ENCODE results near the gene NAA60. TPM values are rescaled to one million over a fixed set of nuclear protein-coding genes. Genes with fewer than 3 reads are reported as not detected.

NAA60 gene
- total RNA-seq, 2 donors from 2014 or later, result 28.3 to 36.3 TPM

GRCh38 chr16:3511286-3512180 lies 68.1 kb downstream of the NAA60 start:
- H3K4me3 ChIP-seq, result no peak overlapping the region
- DNase-seq, result no peak
- no peaks in the 10 kb centered on the region for H3K4me1 ChIP-seq
- ATAC-seq, result no peak
- no peak for TF ChIP-seq POLR2A (IDR thresholded peaks at IDR 0.05)
- TF ChIP-seq CTCF (IDR thresholded peaks at IDR 0.05), result no peak
- H3K9me3 ChIP-seq, result no peaks in the 10 kb centered on the region
- H3K27ac ChIP-seq, result no peak overlapping the region
- WGBS, 2 donors, result 92 to 94% methylated on average over 23 of the region's 23 CpGs
- H3K27me3 ChIP-seq, result no peaks in the 10 kb centered on the region
- intact Hi-C loops (cut with DNase I), result no loop called here
- H3K36me3 ChIP-seq (replicated peaks in 1 of 2; ENCODE audit: insufficient read depth in 1 of 2, low read depth in 2 of 2), result peaks cover 0 to 30% of the 10 kb centered on the region in 2 donors

- Histone ChIP-seq H3K4me1 (peaks cover 19% of the 10 kb centered on the region), H3K4me3 (no peak overlapping the region), H3K36me3 (replicated peaks in 1 of 2; ENCODE audit: insufficient read depth in 1 of 2, low read depth in 2 of 2) (peaks cover 0 to 22% of the 10 kb centered on the region in 2 donors), H3K27ac (no peak overlapping the region), H3K9me3 (no peaks in the 10 kb centered on the region), H3K27me3 (no peaks in the 10 kb centered on the region)
- no peak for DNase-seq
- ATAC-seq, result no peak
- 68 to 78% methylated on average over 7 of the region's 7 CpGs for WGBS, 2 donors
- intact Hi-C loops (cut with DNase I), result no loop called here
- TF ChIP-seq CTCF (IDR thresholded peaks at IDR 0.05), result no peak
- no peak for TF ChIP-seq POLR2A (IDR thresholded peaks at IDR 0.05)
Observed at GRCh38 chr16:3513892-3514583, 70.6 kb downstream of the NAA60 start.

GRCh38 chr16:3514621-3515020 lies 71.1 kb downstream of the NAA60 start:
- DNase-seq, result no peak
- TF ChIP-seq POLR2A (IDR thresholded peaks at IDR 0.05) (no peak), CTCF (IDR thresholded peaks at IDR 0.05) (no peak)
- Histone ChIP-seq H3K4me3 (no peak overlapping the region), H3K27me3 (no peaks in the 10 kb centered on the region), H3K27ac (no peak overlapping the region), H3K4me1 (peaks cover 24% of the 10 kb centered on the region), H3K9me3 (no peaks in the 10 kb centered on the region), H3K36me3 (replicated peaks in 1 of 2; ENCODE audit: insufficient read depth in 1 of 2, low read depth in 2 of 2) (peaks cover 0 to 18% of the 10 kb centered on the region in 2 donors)
- ATAC-seq, result no peak
- 85 to 90% methylated on average over 4 of the region's 4 CpGs for WGBS, 2 donors
- intact Hi-C loops (cut with DNase I), result no loop called here

GRCh38 chr16:3515897-3516296 lies 72.4 kb downstream of the NAA60 start:
- intact Hi-C loops (cut with DNase I), result no loop called here

More at GRCh38 chr16:3515897-3516296, 72.4 kb downstream of the NAA60 start:
- Histone ChIP-seq H3K27me3 (no peaks in the 10 kb centered on the region), H3K9me3 (no peaks in the 10 kb centered on the region), H3K27ac (no peak overlapping the region), H3K36me3 (replicated peaks in 1 of 2; ENCODE audit: insufficient read depth in 1 of 2, low read depth in 2 of 2) (peaks cover 0 to 13% of the 10 kb centered on the region in 2 donors), H3K4me1 (peaks cover 27% of the 10 kb centered on the region), H3K4me3 (no peak overlapping the region)
- DNase-seq (no peak), ATAC-seq (no peak)
- 91 to 92% methylated on average over 4 of the region's 4 CpGs for WGBS, 2 donors
- TF ChIP-seq POLR2A (IDR thresholded peaks at IDR 0.05) (no peak), CTCF (IDR thresholded peaks at IDR 0.05) (no peak)

All from body of pancreas (tissue), 4 donors.